ENCODE measurements around the gene LCA5.
"Not testable (repeated sequence)": the region's sequence is repeated elsewhere in the genome, so short reads cannot be mapped to it uniquely, and the experiment has no call there.

Gene LCA5

GRCh38 chr6:79463621-79464050, 73.6 kb downstream of the LCA5 start:
- DNase-seq: no peak

DNA sequence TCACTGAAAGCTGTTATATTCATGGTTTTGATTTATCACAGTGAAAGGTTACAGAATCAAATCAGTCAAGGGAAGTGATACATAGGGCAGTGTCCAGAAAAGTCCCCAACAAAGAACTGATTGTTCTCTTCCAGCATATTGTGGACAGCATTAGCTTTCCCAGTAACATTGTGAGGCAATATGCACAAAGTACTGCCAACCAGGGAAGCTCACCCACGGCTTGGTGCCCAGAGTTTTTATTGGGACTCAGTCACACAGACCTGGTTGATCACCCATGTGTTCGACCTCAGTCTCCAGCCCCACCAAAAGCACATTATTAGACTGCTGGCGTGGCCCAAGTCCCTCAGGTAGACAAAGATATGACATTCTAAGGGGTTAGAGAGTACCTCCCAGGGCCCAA, 76.0 kb downstream of the LCA5 start:
- no peak for DNase-seq

DNA sequence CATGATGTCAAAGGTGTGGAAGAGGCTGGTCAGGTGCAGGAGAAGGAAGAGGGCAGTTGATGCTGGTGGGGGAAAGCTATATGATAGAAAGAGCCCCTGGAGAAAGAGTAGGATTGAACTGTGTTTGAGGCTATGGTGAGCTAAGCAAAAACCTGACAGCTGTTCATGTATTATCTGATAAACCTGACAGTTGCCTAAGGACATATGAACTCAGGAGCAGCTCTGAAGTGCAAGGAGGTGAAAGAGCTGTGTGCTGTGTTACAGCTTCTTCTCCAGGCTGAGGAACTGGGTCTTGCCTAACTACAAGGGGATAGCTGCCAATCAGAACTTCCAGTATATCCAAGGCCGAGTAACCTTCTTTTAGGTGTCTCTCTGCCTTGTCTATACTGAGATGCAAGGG, 81.8 kb downstream of the LCA5 start:
- DNase-seq: no peak

DNA sequence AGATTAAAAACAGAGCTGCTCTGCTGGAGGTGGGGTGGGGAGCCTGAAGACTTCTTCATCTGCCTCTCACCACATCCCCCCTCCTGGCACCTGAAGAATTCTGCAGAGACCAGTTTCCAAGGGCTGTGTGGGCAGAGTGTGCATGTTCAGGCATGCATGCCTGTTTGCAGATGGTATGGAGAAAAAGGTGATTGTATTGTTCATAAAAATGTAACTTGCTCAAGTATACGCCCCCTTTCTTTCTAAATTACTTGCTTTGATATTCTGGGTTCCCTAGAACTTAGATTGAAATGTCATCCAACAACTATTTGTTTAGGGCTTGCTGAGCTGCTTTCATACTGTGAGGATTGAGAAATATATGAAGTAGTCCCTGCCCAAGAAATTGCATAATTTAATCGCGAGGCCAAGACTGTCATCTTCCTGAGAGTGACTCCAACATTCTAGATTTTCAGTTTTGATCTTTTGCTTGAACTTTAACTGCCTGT, 83.6 kb downstream of the LCA5 start:
- no peak for DNase-seq

DNA sequence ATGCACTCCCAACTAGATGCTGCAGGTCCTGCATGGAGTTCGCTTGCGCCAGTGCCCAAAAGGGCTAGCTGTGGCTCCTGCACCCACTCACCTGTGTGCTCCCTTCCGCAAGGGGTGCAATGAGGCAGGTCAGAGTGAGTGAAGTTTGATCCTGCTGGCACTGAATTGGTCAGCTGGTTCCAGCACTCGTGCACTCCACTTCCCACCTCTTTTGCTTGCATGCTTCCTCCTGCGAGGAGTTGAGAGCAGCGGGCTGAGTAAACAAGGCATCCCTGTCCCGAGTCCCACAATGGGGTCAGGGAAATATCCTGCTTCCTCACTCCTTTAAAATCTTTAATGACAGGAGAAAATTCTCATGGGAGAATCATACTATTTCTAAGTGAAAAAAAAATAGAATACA, 86.2 kb downstream of the LCA5 start:
- no peak for DNase-seq

- no peak for DNase-seq
Observed at GRCh38 chr6:79446006-79446405, 91.2 kb downstream of the LCA5 start.

DNA sequence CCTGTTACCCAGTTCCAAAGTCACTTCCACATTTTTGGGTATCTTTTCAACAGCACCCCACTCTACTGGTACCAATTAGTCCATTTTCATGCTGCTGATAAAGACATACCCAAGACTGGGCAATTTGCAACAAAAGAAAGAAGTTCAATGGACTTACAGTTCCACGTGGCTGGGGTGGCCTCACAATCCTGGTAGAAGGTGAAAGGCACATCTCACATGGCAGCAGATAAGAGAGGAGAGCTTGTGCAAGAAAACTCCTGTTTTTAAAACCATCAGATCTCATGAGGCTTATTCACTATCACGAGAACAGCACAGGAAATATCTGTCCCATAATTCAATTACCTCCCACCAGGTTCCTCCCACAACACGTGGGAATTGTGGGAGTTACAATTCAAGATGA, 93.4 kb downstream of the LCA5 start:
- not testable (repeated sequence) for DNase-seq

GRCh38 chr6:79441192-79441591, 96.0 kb downstream of the LCA5 start:
- DNase-seq: no peak

GRCh38 chr6:79440598-79440997, 96.6 kb downstream of the LCA5 start:
- DNase-seq: no peak

- DNase-seq: no peak
Observed at GRCh38 chr6:79438030-79438429, 99.2 kb downstream of the LCA5 start.

DNA sequence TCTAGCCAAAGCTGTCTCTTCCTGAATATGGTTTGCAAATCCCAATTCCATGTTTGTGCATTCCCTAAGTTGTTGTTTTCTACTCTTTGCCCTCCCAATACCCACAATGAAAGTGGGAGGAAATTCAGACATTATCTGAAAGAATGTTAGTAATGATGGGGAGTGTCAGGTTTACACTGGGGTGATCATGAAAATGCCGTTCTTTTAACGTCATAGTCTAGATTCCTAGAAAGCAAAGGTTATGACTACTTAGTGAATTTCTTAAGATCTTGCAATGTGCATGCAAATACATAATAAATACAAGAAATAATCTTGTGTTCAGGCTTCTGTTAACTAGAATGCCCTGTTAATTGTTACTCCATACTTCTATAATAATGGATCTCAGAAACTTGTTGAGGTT, 101.0 kb downstream of the LCA5 start:
- no peak for DNase-seq

- DNase-seq: no peak
Observed at GRCh38 chr6:79435746-79436145, 101.5 kb downstream of the LCA5 start.
